Tibial nerve (tissue), 4 donors: ENCODE measurements around the gene CEP97.

Experiments
- EP300 ChIP-seq, 2 donors: sonication (generic); formaldehyde crosslinking; IDR thresholded peaks; one replicate each; pipeline ENCODE4 v1.6.1; 2017; ENCODE audit warnings: antibody characterized with exemption in 2 of 2, mild to moderate bottlenecking in 1 of 2
- TF ChIP-seq, protein P1 (sequence below), 5 experiments: fragments of 200-600 bp in 3 of 5; fragments of 450-650 bp in 2 of 5; sonication (generic) in 3 of 5; IDR thresholded peaks; one replicate each; pipeline ENCODE4 v1.5.1; 2016 to 2019; ENCODE audit warnings: antibody characterized with exemption in 5 of 5, mild to moderate bottlenecking in 3 of 5, moderate library complexity in 2 of 5

DNA sequence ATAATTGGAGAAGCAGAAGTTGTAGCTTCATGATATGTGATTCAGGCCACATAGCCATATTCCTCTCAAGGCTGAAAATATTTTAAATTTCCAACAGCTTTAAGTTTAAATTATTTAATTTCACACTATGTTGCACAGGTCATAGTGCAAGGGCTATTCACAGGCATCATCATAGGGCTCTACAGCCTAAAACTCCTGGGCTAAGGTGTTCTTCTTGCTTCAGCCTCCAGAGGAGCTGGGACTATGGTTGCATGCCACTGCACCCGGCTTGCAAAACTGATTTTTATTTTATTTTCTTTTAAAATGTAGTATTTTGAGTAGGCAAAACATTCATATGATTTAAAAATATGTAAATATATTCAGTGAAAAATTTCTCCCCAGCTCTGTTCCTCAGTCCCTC, 6.0 kb upstream of the CEP97 start:
- TF ChIP-seq EP300 (IDR thresholded peaks at IDR 0.05), result no peak
- TF ChIP-seq, protein P1, sequence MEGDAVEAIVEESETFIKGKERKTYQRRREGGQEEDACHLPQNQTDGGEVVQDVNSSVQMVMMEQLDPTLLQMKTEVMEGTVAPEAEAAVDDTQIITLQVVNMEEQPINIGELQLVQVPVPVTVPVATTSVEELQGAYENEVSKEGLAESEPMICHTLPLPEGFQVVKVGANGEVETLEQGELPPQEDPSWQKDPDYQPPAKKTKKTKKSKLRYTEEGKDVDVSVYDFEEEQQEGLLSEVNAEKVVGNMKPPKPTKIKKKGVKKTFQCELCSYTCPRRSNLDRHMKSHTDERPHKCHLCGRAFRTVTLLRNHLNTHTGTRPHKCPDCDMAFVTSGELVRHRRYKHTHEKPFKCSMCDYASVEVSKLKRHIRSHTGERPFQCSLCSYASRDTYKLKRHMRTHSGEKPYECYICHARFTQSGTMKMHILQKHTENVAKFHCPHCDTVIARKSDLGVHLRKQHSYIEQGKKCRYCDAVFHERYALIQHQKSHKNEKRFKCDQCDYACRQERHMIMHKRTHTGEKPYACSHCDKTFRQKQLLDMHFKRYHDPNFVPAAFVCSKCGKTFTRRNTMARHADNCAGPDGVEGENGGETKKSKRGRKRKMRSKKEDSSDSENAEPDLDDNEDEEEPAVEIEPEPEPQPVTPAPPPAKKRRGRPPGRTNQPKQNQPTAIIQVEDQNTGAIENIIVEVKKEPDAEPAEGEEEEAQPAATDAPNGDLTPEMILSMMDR (IDR thresholded peaks at IDR 0.05), result no peak
